H1 (cell line): ENCODE results near the gene TMEM222. TPM values are rescaled to one million over a fixed set of nuclear protein-coding genes. Genes with fewer than 3 reads are reported as not detected.

Experiments
- RNF2 ChIP-seq: fragments of 200-900, 300-1000 bp; sonication (generic); IDR thresholded peaks from 2 replicates; pipeline ENCODE4 v1.7.1; 2016; ENCODE audit warnings: borderline replicate concordance, low read depth, mild to moderate bottlenecking, antibody characterized with exemption, low read length; ENCODE audit not compliant: poor library complexity, severe bottlenecking; ENCODE audit errors: missing control alignments
- SIX5 ChIP-seq: IDR thresholded peaks from 2 replicates; pipeline ENCODE4 v1.6.1; 2011; ENCODE audit warnings: mild to moderate bottlenecking, low read depth, low read length
- SP4 ChIP-seq: IDR thresholded peaks from 2 replicates; pipeline ENCODE4 v1.6.1; 2012; ENCODE audit warnings: low read length, inconsistent platforms
- TCF12 ChIP-seq: IDR thresholded peaks from 2 replicates; pipeline ENCODE4 v1.6.1; 2011; ENCODE audit warnings: low read depth, mild to moderate bottlenecking, low read length
- polyA plus RNA-seq, 7 experiments: library from polyadenylated mRNA; depleted of rRNA in 3 of 7; stranded (reverse) in 5 of 7; unstranded in 2 of 7; fragments of >200 nt in 5 of 7; fragments of 200-250 nt in 2 of 7; gene quantifications; 1 replicate in 5 of 7; 2 replicates in 1 of 7; 4 replicates in 1 of 7; pipeline versions ENCODE4 v1.2.1 to v1.2.3, GENCODE V29; 2011 to 2013; ENCODE audit warnings: missing spikeins in 2 of 7, mixed read lengths in 2 of 7
- total RNA-seq: library from RNA; stranded (reverse); fragmentation: NEBNext Ultra II Directional; extraction: Animal tissue kit (Norgen Biotek cat#: 25700); gene quantifications from 2 replicates; pipeline ENCODE4 v1.2.1, GENCODE V29; 2021

TMEM222 gene
- total and polyA plus RNA-seq, 2 of the 8 experiments (the other 6 are each of a cell fraction or from before 2014, with no cell fraction given), result 27.0 to 51.8 TPM

GRCh38 chr1:27372022-27372807, 50.3 kb downstream of the TMEM222 start (continued):
- TF ChIP-seq SIX5, result no peak
- TF ChIP-seq TCF12, result no peak
- TF ChIP-seq RNF2, result no peak
- no peak for TF ChIP-seq SP4
